Liver (tissue), 3 donors: Measurements from ENCODE around the gene EEF1AKMT2.

ENCODE experiments used
- CTCF ChIP-seq: fragments of 150-350 bp; IDR thresholded peaks from 2 replicates; pipeline ENCODE4 v1.5.1; 2017; ENCODE audit warnings: improper control_type of control experiment, low read depth, low read length; ENCODE audit not compliant: missing input control
- EGR1 ChIP-seq, 2 donors: IDR thresholded peaks; 2 replicates each; pipeline ENCODE4 v1.6.1; 2016 to 2018; ENCODE audit warnings: antibody characterized with exemption in 2 of 2, low read depth in 2 of 2
- FOXA1 ChIP-seq: IDR thresholded peaks from 2 replicates; pipeline ENCODE4 v1.6.1; 2016; ENCODE audit warnings: antibody characterized with exemption
- GABPA ChIP-seq, 2 donors: IDR thresholded peaks in 1 of 2; conservative IDR thresholded peaks in 1 of 2; 2 replicates each; pipeline ENCODE4 v1.6.1; 2016; ENCODE audit warnings: antibody characterized with exemption in 2 of 2, mild to moderate bottlenecking in 1 of 2, moderate library complexity in 1 of 2
- JUND ChIP-seq, 2 donors: IDR thresholded peaks; 2 replicates each; pipeline ENCODE4 v1.6.1; 2016; ENCODE audit warnings: antibody characterized with exemption in 2 of 2
- RAD21 ChIP-seq, 2 donors: IDR thresholded peaks; 2 replicates each; pipeline ENCODE4 v1.6.1; 2016; ENCODE audit warnings: antibody characterized with exemption in 2 of 2, mild to moderate bottlenecking in 2 of 2
- RXRA ChIP-seq, 2 donors: IDR thresholded peaks; 2 replicates each; pipeline ENCODE4 v1.6.1; 2017 to 2018; ENCODE audit warnings: antibody characterized with exemption in 2 of 2, mild to moderate bottlenecking in 1 of 2
- SP1 ChIP-seq: IDR thresholded peaks from 2 replicates; pipeline ENCODE4 v1.6.1; 2018; ENCODE audit warnings: antibody characterized with exemption, mild to moderate bottlenecking
- TAF1 ChIP-seq: conservative IDR thresholded peaks from 2 replicates; pipeline ENCODE4 v1.6.1; 2016; ENCODE audit warnings: antibody characterized with exemption, mild to moderate bottlenecking
- YY1 ChIP-seq: IDR thresholded peaks from 2 replicates; pipeline ENCODE4 v1.6.1; 2016; ENCODE audit warnings: antibody characterized with exemption, mild to moderate bottlenecking
- TF ChIP-seq, protein P1 (sequence below): IDR thresholded peaks from 2 replicates; pipeline ENCODE4 v1.6.1; 2016; ENCODE audit warnings: antibody characterized with exemption
- TF ChIP-seq, protein P2 (sequence below): IDR thresholded peaks from 2 replicates; pipeline ENCODE4 v1.6.1; 2016; ENCODE audit warnings: antibody characterized with exemption, mild to moderate bottlenecking
- donor health status: healthy.
- donor health status: healthy.

DNA sequence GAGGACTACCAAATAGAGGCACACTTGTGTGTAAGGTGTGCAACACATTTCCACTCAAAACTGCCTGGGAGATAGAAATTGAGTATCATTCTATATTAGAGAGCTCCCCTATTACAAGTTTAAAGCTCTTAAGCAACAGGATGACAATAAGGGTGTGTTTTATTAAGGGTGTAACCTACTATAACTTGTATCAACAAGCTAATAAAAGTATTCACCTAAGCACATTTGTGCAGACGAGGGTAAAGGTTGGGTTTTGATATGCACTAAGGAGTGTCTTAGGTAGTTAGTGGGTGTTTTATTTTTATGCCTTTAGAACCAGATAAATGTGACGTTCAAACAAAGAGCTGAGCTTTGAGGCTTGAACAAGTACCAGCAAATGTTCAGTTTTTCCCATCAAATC, 44.7 kb downstream of the EEF1AKMT2 start:
- TF ChIP-seq TAF1 (no peak), CTCF (no peak), JUND (IDR thresholded peaks at IDR 0.05) (no peak), SP1 (no peak), YY1 (no peak), FOXA1 (no peak), GABPA (IDR thresholded peaks at IDR 0.05 in 1 of 2, conservative IDR thresholded peaks at IDR 0.05 in 1 of 2) (no peak), EGR1 (IDR thresholded peaks at IDR 0.05; ENCODE audit: low read depth in 2 of 2) (no peak), RAD21 (IDR thresholded peaks at IDR 0.05) (no peak), RXRA (IDR thresholded peaks at IDR 0.05) (no peak)
- TF ChIP-seq, protein P1, sequence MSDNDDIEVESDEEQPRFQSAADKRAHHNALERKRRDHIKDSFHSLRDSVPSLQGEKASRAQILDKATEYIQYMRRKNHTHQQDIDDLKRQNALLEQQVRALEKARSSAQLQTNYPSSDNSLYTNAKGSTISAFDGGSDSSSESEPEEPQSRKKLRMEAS = no peak
- TF ChIP-seq, protein P2, sequence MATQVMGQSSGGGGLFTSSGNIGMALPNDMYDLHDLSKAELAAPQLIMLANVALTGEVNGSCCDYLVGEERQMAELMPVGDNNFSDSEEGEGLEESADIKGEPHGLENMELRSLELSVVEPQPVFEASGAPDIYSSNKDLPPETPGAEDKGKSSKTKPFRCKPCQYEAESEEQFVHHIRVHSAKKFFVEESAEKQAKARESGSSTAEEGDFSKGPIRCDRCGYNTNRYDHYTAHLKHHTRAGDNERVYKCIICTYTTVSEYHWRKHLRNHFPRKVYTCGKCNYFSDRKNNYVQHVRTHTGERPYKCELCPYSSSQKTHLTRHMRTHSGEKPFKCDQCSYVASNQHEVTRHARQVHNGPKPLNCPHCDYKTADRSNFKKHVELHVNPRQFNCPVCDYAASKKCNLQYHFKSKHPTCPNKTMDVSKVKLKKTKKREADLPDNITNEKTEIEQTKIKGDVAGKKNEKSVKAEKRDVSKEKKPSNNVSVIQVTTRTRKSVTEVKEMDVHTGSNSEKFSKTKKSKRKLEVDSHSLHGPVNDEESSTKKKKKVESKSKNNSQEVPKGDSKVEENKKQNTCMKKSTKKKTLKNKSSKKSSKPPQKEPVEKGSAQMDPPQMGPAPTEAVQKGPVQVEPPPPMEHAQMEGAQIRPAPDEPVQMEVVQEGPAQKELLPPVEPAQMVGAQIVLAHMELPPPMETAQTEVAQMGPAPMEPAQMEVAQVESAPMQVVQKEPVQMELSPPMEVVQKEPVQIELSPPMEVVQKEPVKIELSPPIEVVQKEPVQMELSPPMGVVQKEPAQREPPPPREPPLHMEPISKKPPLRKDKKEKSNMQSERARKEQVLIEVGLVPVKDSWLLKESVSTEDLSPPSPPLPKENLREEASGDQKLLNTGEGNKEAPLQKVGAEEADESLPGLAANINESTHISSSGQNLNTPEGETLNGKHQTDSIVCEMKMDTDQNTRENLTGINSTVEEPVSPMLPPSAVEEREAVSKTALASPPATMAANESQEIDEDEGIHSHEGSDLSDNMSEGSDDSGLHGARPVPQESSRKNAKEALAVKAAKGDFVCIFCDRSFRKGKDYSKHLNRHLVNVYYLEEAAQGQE = no peak
